ENCODE data around the gene PLXND1. TPM values are rescaled to one million over a fixed set of nuclear protein-coding genes. Genes with fewer than 3 reads are reported as not detected.

Gene PLXND1
- total RNA-seq, 2 donors from 2014 or later: 6.2 to 7.4 TPM

- Mint-ChIP-seq H3K27me3 (peaks cover 3% of the 10 kb centered on the region), H3K9me3 (no peaks in the 10 kb centered on the region), H3K27ac (no peak overlapping the region), H3K36me3 (ENCODE audit: low read depth) (no peaks in the 10 kb centered on the region), H3K4me1 (peaks cover 17% of the 10 kb centered on the region), H3K4me3 (no peak overlapping the region)
- ATAC-seq (replicated peaks): no peak
Measured at GRCh38 chr3:129603561-129603942, 2.9 kb downstream of the PLXND1 start.

GRCh38 chr3:129602730-129603560 is 3.5 kb downstream of the PLXND1 start:
- Mint-ChIP-seq H3K36me3 (ENCODE audit: low read depth) (no peaks in the 10 kb centered on the region), H3K27me3 (peaks cover 3% of the 10 kb centered on the region), H3K4me3 (no peak overlapping the region), H3K9me3 (no peaks in the 10 kb centered on the region), H3K27ac (no peak overlapping the region), H3K4me1 (peaks cover 17% of the 10 kb centered on the region)
- no peak for ATAC-seq (replicated peaks)

GRCh38 chr3:129602309-129602708 is 4.2 kb downstream of the PLXND1 start:
- Mint-ChIP-seq H3K27ac (no peak overlapping the region), H3K4me3 (no peak overlapping the region), H3K36me3 (ENCODE audit: low read depth) (no peaks in the 10 kb centered on the region), H3K9me3 (no peaks in the 10 kb centered on the region), H3K27me3 (peaks cover 3% of the 10 kb centered on the region), H3K4me1 (peaks cover 17% of the 10 kb centered on the region)
- ATAC-seq (replicated peaks): no peak

GRCh38 chr3:129601713-129602112 is 4.8 kb downstream of the PLXND1 start:
- H3K4me1 Mint-ChIP-seq: peaks cover 17% of the 10 kb centered on the region
- H3K36me3 Mint-ChIP-seq (ENCODE audit: low read depth): no peaks in the 10 kb centered on the region
- H3K4me3 Mint-ChIP-seq: no peak overlapping the region
- no peak overlapping the region for H3K27ac Mint-ChIP-seq
- peaks cover 3% of the 10 kb centered on the region for H3K27me3 Mint-ChIP-seq
- H3K9me3 Mint-ChIP-seq: no peaks in the 10 kb centered on the region
- no peak for ATAC-seq (replicated peaks)

GRCh38 chr3:129600348-129600747 is 6.1 kb downstream of the PLXND1 start:
- ATAC-seq (replicated peaks): no peak
- Mint-ChIP-seq H3K4me1 (peaks cover 17% of the 10 kb centered on the region), H3K4me3 (no peak overlapping the region), H3K9me3 (no peaks in the 10 kb centered on the region), H3K36me3 (ENCODE audit: low read depth) (no peaks in the 10 kb centered on the region), H3K27ac (no peak overlapping the region), H3K27me3 (no peaks in the 10 kb centered on the region)

- Mint-ChIP-seq H3K9me3 (no peaks in the 10 kb centered on the region), H3K27ac (no peak overlapping the region), H3K4me3 (no peak overlapping the region), H3K4me1 (peaks cover 15% of the 10 kb centered on the region), H3K36me3 (ENCODE audit: low read depth) (no peaks in the 10 kb centered on the region), H3K27me3 (no peaks in the 10 kb centered on the region)
- no peak for ATAC-seq (replicated peaks)
Measured at GRCh38 chr3:129599607-129600006, 6.9 kb downstream of the PLXND1 start.

GRCh38 chr3:129599073-129599472 is 7.4 kb downstream of the PLXND1 start:
- H3K4me1 Mint-ChIP-seq: peaks cover 9% of the 10 kb centered on the region
- no peaks in the 10 kb centered on the region for H3K36me3 Mint-ChIP-seq (ENCODE audit: low read depth)
- no peaks in the 10 kb centered on the region for H3K27me3 Mint-ChIP-seq
- no peak overlapping the region for H3K4me3 Mint-ChIP-seq
- no peaks in the 10 kb centered on the region for H3K9me3 Mint-ChIP-seq
- H3K27ac Mint-ChIP-seq: no peak overlapping the region
- ATAC-seq (replicated peaks): no peak

- Mint-ChIP-seq H3K4me3 (no peak overlapping the region), H3K9me3 (no peaks in the 10 kb centered on the region), H3K27ac (no peak overlapping the region), H3K36me3 (ENCODE audit: low read depth) (no peaks in the 10 kb centered on the region), H3K27me3 (no peaks in the 10 kb centered on the region), H3K4me1 (peaks cover 13% of the 10 kb centered on the region)
- ATAC-seq (replicated peaks): no peak
Measured at GRCh38 chr3:129598484-129598883, 8.0 kb downstream of the PLXND1 start.

- Mint-ChIP-seq H3K27me3 (no peaks in the 10 kb centered on the region), H3K9me3 (no peaks in the 10 kb centered on the region), H3K36me3 (ENCODE audit: low read depth) (no peaks in the 10 kb centered on the region)
Measured at GRCh38 chr3:129598000-129598381, 8.5 kb downstream of the PLXND1 start.

GRCh38 chr3:129597087-129597999 is 9.1 kb downstream of the PLXND1 start:
- ATAC-seq (replicated peaks): no peak
- Mint-ChIP-seq H3K27me3 (no peaks in the 10 kb centered on the region), H3K9me3 (no peaks in the 10 kb centered on the region), H3K36me3 (ENCODE audit: low read depth) (no peaks in the 10 kb centered on the region), H3K4me1 (peaks cover 15% of the 10 kb centered on the region), H3K4me3 (no peak overlapping the region), H3K27ac (no peak overlapping the region)

More at GRCh38 chr3:129598000-129598381, 8.5 kb downstream of the PLXND1 start:
- Mint-ChIP-seq H3K27ac (no peak overlapping the region), H3K4me3 (no peak overlapping the region), H3K4me1 (peaks cover 17% of the 10 kb centered on the region)
- ATAC-seq (replicated peaks): no peak

GRCh38 chr3:129596194-129597086 is 10.0 kb downstream of the PLXND1 start:
- Mint-ChIP-seq H3K4me1 (peaks cover 13% of the 10 kb centered on the region), H3K9me3 (no peaks in the 10 kb centered on the region), H3K27ac (no peak overlapping the region), H3K27me3 (no peaks in the 10 kb centered on the region), H3K4me3 (no peak overlapping the region), H3K36me3 (ENCODE audit: low read depth) (no peaks in the 10 kb centered on the region)
- ATAC-seq (replicated peaks): no peak

GRCh38 chr3:129595544-129596193 is 10.8 kb downstream of the PLXND1 start:
- Mint-ChIP-seq H3K27ac (no peak overlapping the region), H3K27me3 (no peaks in the 10 kb centered on the region), H3K36me3 (ENCODE audit: low read depth) (no peaks in the 10 kb centered on the region), H3K4me1 (peaks cover 12% of the 10 kb centered on the region), H3K4me3 (no peak overlapping the region), H3K9me3 (no peaks in the 10 kb centered on the region)
- no peak for ATAC-seq (replicated peaks)

- ATAC-seq (replicated peaks): no peak
- Mint-ChIP-seq H3K36me3 (ENCODE audit: low read depth) (no peaks in the 10 kb centered on the region), H3K27me3 (no peaks in the 10 kb centered on the region), H3K27ac (no peak overlapping the region), H3K4me3 (no peak overlapping the region), H3K4me1 (peaks cover 10% of the 10 kb centered on the region), H3K9me3 (no peaks in the 10 kb centered on the region)
Measured at GRCh38 chr3:129594907-129595390, 11.5 kb downstream of the PLXND1 start.
